BJ (cell line): ENCODE data around the gene KCNG2. TPM values are rescaled to one million over a fixed set of nuclear protein-coding genes. Genes with fewer than 3 reads are reported as not detected.

Source experiments
- CTCF ChIA-PET: fragments of 350-600 bp; formaldehyde crosslinking; extraction: SDS; loops from one replicate; lab custom pipeline; 2021; ENCODE audit warnings: antibody characterized with exemption, inconsistent platforms; lab: Yijun Ruan, JAX
- POLR2A ChIA-PET: fragments of 300-600 bp; sonication (Branson Sonifier 250); formaldehyde crosslinking; extraction: SDS; loops from one replicate; lab custom pipeline; 2021; ENCODE audit warnings: antibody characterized with exemption; lab: Charles Lee
- DNase-seq: peaks from one replicate; pipeline ENCODE4 v3.0.0-alpha.2; 2011; ENCODE audit warnings: low read depth
- H3K27me3 ChIP-seq: 2 replicates; pipeline ENCODE4 v1.6.0; 2011; ENCODE audit warnings: low read length; ENCODE audit not compliant: control insufficient read depth, insufficient read depth
- H3K36me3 ChIP-seq: 2 replicates; pipeline ENCODE4 v1.5.1; 2011; ENCODE audit warnings: low read length; ENCODE audit not compliant: control insufficient read depth, insufficient read depth
- H3K4me3 ChIP-seq: 2 replicates; pipeline ENCODE4 v1.5.1; 2011; ENCODE audit warnings: low read depth, mild to moderate bottlenecking, control low read depth, low read length
- polyA plus RNA-seq: library from polyadenylated mRNA; depleted of rRNA; stranded (reverse); fragments of >200 nt; gene quantifications from 2 replicates; pipeline ENCODE4 v1.2.3, GENCODE V29; 2011
- TF ChIP-seq, protein P1 (sequence below): IDR thresholded peaks from 2 replicates; pipeline ENCODE4 v1.5.1; 2011; ENCODE audit warnings: low read depth, mild to moderate bottlenecking, control low read depth, inconsistent platforms, low read length, moderate library complexity; ENCODE audit not compliant: insufficient read depth

The KCNG2 gene
- polyA plus RNA-seq, 1 experiment = not detected

DNA sequence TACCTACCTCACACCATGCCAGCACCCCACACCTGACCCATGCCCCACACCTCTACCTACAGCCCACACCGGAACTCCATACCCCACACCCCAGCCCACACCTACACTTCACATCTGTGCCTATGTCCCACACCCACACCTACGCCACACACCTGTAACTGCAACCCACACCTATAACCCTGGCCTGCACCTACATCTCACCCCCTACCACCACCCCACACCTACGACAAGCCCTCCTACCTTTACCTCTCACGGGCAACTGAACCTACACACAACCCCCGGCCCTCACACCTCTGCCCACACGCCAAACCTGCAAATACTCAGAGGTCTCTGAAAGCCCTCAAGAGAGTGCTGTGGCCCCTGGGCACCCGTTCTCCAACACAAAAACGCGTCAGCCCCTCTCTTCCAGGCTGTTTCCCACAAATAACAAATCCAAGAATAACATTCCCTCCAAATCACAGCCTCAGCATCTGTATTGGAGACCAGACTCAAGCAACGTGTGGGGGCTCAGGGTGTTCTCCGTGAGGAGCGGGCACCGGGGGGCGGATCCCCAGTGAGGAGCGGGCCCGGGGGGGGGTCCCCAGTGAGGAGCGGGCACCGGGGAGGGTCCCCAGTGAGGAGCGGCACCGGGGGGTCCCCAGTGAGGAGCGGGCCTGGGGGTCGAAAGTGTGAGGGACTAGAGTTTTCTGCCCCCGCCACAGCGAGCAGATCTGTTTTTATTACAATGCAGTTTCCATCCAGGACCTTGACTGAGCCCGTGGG is 120.3 kb downstream of the KCNG2 start:
- Histone ChIP-seq H3K27me3 (no peaks in the 10 kb centered on the region), H3K36me3 (peaks cover 22% of the 10 kb centered on the region), H3K4me3 (no peak overlapping the region)
- CTCF ChIA-PET = no interaction called here
- DNase-seq = no peak
- TF ChIP-seq, protein P1, sequence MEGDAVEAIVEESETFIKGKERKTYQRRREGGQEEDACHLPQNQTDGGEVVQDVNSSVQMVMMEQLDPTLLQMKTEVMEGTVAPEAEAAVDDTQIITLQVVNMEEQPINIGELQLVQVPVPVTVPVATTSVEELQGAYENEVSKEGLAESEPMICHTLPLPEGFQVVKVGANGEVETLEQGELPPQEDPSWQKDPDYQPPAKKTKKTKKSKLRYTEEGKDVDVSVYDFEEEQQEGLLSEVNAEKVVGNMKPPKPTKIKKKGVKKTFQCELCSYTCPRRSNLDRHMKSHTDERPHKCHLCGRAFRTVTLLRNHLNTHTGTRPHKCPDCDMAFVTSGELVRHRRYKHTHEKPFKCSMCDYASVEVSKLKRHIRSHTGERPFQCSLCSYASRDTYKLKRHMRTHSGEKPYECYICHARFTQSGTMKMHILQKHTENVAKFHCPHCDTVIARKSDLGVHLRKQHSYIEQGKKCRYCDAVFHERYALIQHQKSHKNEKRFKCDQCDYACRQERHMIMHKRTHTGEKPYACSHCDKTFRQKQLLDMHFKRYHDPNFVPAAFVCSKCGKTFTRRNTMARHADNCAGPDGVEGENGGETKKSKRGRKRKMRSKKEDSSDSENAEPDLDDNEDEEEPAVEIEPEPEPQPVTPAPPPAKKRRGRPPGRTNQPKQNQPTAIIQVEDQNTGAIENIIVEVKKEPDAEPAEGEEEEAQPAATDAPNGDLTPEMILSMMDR = no peak
- POLR2A ChIA-PET = no interaction called here

DNA sequence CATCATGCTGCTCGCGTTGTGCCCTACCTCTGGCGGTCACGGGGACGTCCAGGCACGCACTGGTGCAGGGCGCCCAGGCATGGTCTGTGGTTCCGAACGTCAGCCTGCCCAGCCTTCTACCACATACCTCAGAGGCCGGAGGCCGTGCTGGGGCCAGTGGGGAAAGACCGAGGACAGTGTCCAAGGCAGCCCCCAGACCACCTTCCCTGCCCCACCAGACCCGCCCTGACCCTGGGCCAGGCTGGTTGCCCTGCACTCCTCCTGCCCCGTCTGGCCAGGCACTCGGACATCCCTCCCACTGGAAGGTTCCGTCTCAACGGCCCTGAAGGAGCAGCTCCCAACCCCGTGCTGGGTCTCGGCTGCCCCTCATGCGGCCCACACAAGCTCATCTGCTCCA is 120.9 kb downstream of the KCNG2 start:
- no peaks in the 10 kb centered on the region for H3K27me3 ChIP-seq
- ChIA-PET POLR2A (no interaction called here), CTCF (no interaction called here)
- DNase-seq = no peak
- peaks cover 22% of the 10 kb centered on the region for H3K36me3 ChIP-seq
- TF ChIP-seq, protein P1 = no peak
- H3K4me3 ChIP-seq = no peak overlapping the region

DNA sequence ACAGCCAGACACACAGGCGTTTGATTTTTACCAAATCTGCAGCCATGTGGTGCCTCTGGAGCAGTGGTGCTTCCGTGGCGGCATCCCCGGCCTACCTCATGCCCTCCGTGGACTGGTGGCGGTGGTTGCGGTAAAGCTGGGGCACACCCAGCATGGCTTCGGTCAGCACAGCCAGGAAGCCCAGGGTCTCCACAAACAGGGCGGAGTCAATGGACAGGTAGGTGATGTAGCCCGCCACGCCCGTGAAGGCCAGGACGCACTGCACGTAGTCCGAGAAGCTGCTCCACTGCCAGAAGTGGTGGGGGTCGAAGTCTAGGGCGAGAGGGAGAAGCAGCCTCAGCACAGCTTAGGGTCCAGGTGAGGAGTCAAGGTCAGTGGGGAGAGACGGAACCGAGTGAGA is 121.4 kb downstream of the KCNG2 start:
- CTCF ChIA-PET = no interaction called here
- H3K4me3 ChIP-seq = no peak overlapping the region
- H3K36me3 ChIP-seq = peaks cover 24% of the 10 kb centered on the region
- no peaks in the 10 kb centered on the region for H3K27me3 ChIP-seq
- TF ChIP-seq, protein P1 = no peak
- POLR2A ChIA-PET = no interaction called here
- DNase-seq = no peak

DNA sequence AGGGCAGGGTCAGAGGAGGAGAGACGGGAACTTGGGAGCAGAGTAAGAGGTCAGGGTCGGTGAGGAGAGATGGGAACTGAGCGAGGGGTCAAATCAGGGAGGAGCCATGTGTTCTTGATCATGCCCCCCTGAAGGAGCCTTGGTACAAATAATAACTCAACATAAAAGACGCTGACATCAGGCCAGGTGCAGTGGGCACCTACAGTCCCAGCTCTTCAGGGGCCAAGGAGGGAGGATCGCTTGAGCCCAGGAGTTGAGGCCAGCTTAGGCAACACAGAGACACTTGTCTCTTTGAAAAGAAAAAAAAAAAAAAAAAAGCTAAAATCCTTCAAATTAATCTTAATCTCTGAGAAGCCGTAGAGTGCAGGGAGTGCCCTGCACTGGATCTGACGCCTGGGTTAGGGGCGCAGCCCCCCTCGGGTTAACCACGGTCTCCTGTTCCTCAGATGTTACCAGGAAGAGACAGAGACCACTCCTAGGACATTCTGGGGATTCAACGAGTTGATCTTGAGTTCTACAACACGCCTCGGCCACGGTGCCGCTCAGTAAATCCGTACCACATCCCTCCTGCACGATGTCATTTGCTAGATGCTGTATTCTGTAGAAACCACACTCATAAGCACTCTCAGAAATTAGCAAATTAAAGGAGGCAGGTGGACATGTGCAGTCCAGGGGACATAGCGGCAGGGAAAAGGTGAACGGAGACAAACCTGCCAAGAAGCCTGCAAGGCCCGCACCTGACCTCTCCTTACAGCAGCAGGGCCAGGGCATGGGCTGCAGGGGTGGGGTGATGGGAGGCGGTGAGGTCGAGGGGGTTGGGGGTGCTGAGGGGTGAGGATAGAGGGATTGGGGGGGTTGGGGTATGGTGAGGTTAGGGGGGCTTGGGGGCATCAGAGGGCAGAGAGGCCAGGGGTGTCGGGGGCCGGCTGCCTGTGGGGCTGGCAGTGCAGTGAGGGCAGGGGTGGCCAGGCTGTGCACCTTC is 124.5 kb downstream of the KCNG2 start:
- TF ChIP-seq, protein P1 = no peak
- H3K27me3 ChIP-seq = no peaks in the 10 kb centered on the region
- no peak for DNase-seq
- CTCF ChIA-PET = no interaction called here
- no peak overlapping the region for H3K4me3 ChIP-seq
- POLR2A ChIA-PET = no interaction called here
- H3K36me3 ChIP-seq = peaks cover 16% of the 10 kb centered on the region

DNA sequence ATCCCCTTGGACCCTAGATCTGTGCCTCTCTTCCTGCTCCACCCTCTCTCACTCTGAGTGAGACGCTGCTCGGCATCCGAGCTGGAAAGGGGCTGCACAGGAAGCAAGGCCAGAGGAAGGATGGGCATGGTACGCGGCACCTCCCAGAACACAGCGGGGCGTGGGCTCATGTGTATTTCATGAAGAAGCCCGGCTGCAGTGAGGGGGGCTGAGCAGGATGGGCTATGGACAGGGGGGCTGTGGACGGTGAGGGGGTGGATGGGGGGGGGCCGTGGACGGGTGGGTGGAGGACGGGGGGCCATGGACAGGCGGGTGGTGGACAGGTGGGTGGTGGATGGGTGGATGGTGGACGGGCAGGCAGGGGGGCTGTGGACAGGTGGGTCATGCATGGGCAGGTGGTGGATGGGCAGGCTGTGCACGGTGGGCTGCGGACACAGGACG is 125.3 kb downstream of the KCNG2 start:
- TF ChIP-seq, protein P1 = no peak
- ChIA-PET POLR2A (no interaction called here), CTCF (no interaction called here)
- H3K27me3 ChIP-seq = no peaks in the 10 kb centered on the region
- DNase-seq = no peak
- no peak overlapping the region for H3K4me3 ChIP-seq
- peaks cover 13% of the 10 kb centered on the region for H3K36me3 ChIP-seq
